Lung (tissue), 12 donors: ENCODE data around the gene OR56A5. TPM values are rescaled to one million over a fixed set of nuclear protein-coding genes. Genes with fewer than 3 reads are reported as not detected.
"Not testable (repeated sequence)": the region's sequence is repeated elsewhere in the genome, so short reads cannot be mapped to it uniquely, and the experiment has no call there.

Source experiments
- ATAC-seq: fragments of 200-7000 bp; cut with Tn5 transposase; one replicate; pipeline ENCODE4 v1.9.1; 2020; ENCODE audit warnings: moderate number of reproducible peaks; ENCODE audit not compliant: insufficient read depth, low FRiP score
- DNase-seq, 3 donors: peaks; one replicate each; pipeline ENCODE4 v3.0.0-alpha.2; 2013 to 2017
- H3K27ac ChIP-seq, 2 donors: one replicate each; pipeline ENCODE4 v1.5.1; 2013; ENCODE audit warnings: mild to moderate bottlenecking in 2 of 2, moderate library complexity in 2 of 2, control low read depth in 1 of 2, inconsistent platforms in 1 of 2, low read depth in 1 of 2, low read length in 1 of 2
- H3K27me3 ChIP-seq, 3 donors: one replicate each; pipeline ENCODE4 v1.5.1; 2013; ENCODE audit warnings: low read length in 2 of 3; ENCODE audit not compliant: control insufficient read depth in 3 of 3, insufficient read depth in 3 of 3
- H3K36me3 ChIP-seq, 4 donors: one replicate each; pipeline ENCODE4 v1.5.1; 2013; ENCODE audit warnings: low read length in 4 of 4, mild to moderate bottlenecking in 1 of 4, moderate library complexity in 1 of 4; ENCODE audit not compliant: control insufficient read depth in 4 of 4, insufficient read depth in 4 of 4
- H3K4me1 ChIP-seq, 5 donors: one replicate each; pipeline ENCODE4 v1.5.1; 2013; ENCODE audit warnings: low read length in 5 of 5, mild to moderate bottlenecking in 2 of 5, moderate library complexity in 1 of 5; ENCODE audit not compliant: control insufficient read depth in 5 of 5, insufficient read depth in 5 of 5
- H3K4me3 ChIP-seq: one replicate; pipeline ENCODE4 v1.5.1; 2013; ENCODE audit warnings: mild to moderate bottlenecking, control low read depth, moderate library complexity
- H3K9ac ChIP-seq, 2 donors: one replicate each; pipeline ENCODE4 v1.5.1; 2013; ENCODE audit warnings: low read length in 2 of 2, control low read depth in 1 of 2; ENCODE audit not compliant: insufficient read depth in 1 of 2
- H3K9me3 ChIP-seq, 4 donors: one replicate each; pipeline ENCODE4 v1.5.1; 2013; ENCODE audit warnings: low read length in 3 of 4, mild to moderate bottlenecking in 1 of 4, moderate library complexity in 1 of 4; ENCODE audit not compliant: control insufficient read depth in 4 of 4, insufficient read depth in 3 of 4
- WGBS, 2 donors: extraction: QIAGEN DNeasy Blood & Tissue Kit; methylation state at CpG; one replicate each; pipeline ENCODE4 v1.1.7; 2013; 5-methylcytosine and 5-hydroxymethylcytosine counted together
- polyA plus RNA-seq, 2 donors: library from polyadenylated mRNA; stranded (reverse); fragments of 200-250 nt; gene quantifications; one replicate each; pipeline ENCODE4 v1.2.1, GENCODE V29; 2013
- total RNA-seq, 2 donors: library from RNA; depleted of rRNA in 1 of 2; stranded (reverse); fragments of >200 nt in 1 of 2; gene quantifications; one replicate each; pipeline ENCODE4 v1.2.1, GENCODE V29; 2014 to 2021
- TF ChIP-seq, protein P1 (sequence below): IDR thresholded peaks from 2 replicates; pipeline ENCODE4 v1.5.1; 2012; ENCODE audit warnings: mild to moderate bottlenecking; ENCODE audit errors: control extremely low read depth, extremely low read depth
- donor health status: control.
- donor health status: control.
- donor health status: Bipolar disorder and iron deficiency.
- donor health status: healthy.
- donor health status: DM: yes; HTN: yes; CAD: no.

Gene OR56A5
- total and polyA plus RNA-seq, 4 donors, result not detected

DNA sequence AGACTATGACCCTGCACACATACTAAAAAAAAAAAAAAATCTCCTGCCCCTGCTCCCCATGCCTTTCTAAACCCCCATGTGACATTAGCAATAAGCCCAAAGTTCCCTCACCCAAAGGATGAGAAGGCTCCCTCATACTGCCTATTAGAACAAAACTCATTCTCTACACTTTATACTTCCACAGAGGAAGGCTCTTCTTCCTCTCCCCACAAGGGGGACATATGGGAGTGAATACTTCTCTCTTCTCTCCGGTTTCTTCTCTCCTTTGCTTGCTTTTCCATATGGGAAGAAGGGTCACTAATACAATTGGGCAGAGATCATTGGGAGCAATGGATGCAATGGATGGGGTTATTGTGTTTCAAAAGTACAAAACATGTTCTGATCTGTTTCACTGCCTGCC is 15.1 kb upstream of the OR56A5 start:
- H3K4me1 ChIP-seq, result no peaks in the 10 kb centered on the region
- TF ChIP-seq, protein P1, sequence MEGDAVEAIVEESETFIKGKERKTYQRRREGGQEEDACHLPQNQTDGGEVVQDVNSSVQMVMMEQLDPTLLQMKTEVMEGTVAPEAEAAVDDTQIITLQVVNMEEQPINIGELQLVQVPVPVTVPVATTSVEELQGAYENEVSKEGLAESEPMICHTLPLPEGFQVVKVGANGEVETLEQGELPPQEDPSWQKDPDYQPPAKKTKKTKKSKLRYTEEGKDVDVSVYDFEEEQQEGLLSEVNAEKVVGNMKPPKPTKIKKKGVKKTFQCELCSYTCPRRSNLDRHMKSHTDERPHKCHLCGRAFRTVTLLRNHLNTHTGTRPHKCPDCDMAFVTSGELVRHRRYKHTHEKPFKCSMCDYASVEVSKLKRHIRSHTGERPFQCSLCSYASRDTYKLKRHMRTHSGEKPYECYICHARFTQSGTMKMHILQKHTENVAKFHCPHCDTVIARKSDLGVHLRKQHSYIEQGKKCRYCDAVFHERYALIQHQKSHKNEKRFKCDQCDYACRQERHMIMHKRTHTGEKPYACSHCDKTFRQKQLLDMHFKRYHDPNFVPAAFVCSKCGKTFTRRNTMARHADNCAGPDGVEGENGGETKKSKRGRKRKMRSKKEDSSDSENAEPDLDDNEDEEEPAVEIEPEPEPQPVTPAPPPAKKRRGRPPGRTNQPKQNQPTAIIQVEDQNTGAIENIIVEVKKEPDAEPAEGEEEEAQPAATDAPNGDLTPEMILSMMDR, result no peak
- H3K27ac ChIP-seq, result no peak overlapping the region
- H3K9me3 ChIP-seq, result peaks cover 0 to 8% (median 4%) of the 10 kb centered on the region in 4 donors
- no peak for DNase-seq
- ATAC-seq, result no peak
- H3K4me3 ChIP-seq, result no peak overlapping the region
- H3K36me3 ChIP-seq, result no peaks in the 10 kb centered on the region
- no peaks in the 10 kb centered on the region for H3K27me3 ChIP-seq
- no peak overlapping the region for H3K9ac ChIP-seq
- 50 to 74% methylated on average over 1 of the region's 1 CpG for WGBS, 2 donors

DNA sequence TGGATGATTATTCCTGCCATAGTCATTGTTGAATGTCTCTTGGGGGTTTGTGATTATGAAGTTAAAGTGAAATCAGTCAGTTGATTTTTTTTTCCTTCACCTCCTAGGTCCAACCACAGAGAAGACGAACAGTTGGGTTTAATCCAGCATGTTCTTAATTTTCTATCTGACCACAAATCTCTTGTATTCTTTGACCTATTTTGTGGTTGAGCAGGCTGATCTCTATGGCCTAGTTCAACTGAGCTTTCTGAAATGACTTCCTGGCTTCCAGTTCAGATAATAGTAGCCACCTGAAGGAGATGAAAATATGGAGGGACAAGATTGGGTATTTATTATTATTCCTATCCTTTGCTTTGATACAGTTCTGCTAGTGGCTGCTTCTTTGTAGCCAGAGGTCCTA is 5.2 kb upstream of the OR56A5 start:
- Histone ChIP-seq H3K27ac (no peak overlapping the region), H3K36me3 (no peaks in the 10 kb centered on the region), H3K9me3 (no peaks in the 10 kb centered on the region), H3K4me1 (no peaks in the 10 kb centered on the region), H3K9ac (no peak overlapping the region), H3K27me3 (no peaks in the 10 kb centered on the region), H3K4me3 (no peak overlapping the region)
- ATAC-seq (no peak), DNase-seq (no peak)
- WGBS, 2 donors, result 35 to 42% methylated on average over 1 of the region's 1 CpG
- TF ChIP-seq, protein P1, result no peak

DNA sequence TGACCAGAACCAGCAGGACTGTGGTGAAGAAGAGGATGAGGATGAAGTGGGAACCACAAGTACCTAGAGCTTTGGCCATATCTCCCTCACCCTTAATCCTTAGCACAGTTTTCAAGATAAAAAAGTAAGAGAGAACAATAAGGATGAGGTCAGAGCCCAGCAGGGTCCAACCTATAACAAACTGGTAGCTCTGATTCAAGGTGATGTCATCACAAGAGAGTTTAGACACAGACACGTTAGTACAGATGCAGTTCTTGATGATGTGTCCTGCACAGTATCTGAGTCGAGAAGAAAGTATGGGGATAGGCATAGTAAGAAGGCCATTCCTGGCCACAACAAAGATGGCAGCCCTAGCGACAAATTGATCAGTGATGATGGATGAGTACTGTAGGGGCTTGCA is 586 bp downstream of the OR56A5 start:
- DNase-seq, result no peak
- no peak for ATAC-seq
- 58 to 80% methylated on average over 3 of the region's 3 CpGs for WGBS, 2 donors
- TF ChIP-seq, protein P1, result no peak
- no peak overlapping the region for H3K9ac ChIP-seq
- no peaks in the 10 kb centered on the region for H3K27me3 ChIP-seq
- H3K4me1 ChIP-seq, result no peaks in the 10 kb centered on the region
- H3K36me3 ChIP-seq, result no peaks in the 10 kb centered on the region
- peaks cover 0 to 11% (median 5%) of the 10 kb centered on the region in 4 donors for H3K9me3 ChIP-seq
- H3K27ac ChIP-seq, result no peak overlapping the region
- H3K4me3 ChIP-seq, result no peak overlapping the region

DNA sequence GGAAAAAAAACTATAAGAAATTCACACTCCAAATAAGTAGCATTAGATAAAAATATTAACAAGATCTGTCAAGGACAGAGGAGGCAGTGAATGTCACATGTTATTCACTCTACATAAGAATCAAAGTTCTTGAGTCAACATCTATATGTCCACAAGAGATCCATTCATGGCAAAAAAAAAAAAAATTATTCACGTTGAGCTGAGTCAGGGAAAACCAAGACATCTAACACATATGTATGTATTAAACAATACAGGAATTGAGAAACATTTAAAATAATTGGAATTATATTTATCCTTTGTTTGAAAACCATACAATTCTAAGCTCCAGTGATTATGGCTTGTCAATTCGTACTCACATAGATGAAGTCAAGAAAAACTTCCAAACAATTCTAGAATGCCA is 1.3 kb downstream of the OR56A5 start:
- H3K9ac ChIP-seq, result no peak overlapping the region
- H3K4me3 ChIP-seq, result no peak overlapping the region
- no peak for DNase-seq
- 68 to 77% methylated on average over 2 of the region's 2 CpGs for WGBS, 2 donors
- no peak for ATAC-seq
- no peaks in the 10 kb centered on the region for H3K27me3 ChIP-seq
- no peak overlapping the region for H3K27ac ChIP-seq
- TF ChIP-seq, protein P1, result no peak
- H3K9me3 ChIP-seq, result peaks cover 0 to 11% (median 5%) of the 10 kb centered on the region in 4 donors
- H3K4me1 ChIP-seq, result no peaks in the 10 kb centered on the region
- no peaks in the 10 kb centered on the region for H3K36me3 ChIP-seq

DNA sequence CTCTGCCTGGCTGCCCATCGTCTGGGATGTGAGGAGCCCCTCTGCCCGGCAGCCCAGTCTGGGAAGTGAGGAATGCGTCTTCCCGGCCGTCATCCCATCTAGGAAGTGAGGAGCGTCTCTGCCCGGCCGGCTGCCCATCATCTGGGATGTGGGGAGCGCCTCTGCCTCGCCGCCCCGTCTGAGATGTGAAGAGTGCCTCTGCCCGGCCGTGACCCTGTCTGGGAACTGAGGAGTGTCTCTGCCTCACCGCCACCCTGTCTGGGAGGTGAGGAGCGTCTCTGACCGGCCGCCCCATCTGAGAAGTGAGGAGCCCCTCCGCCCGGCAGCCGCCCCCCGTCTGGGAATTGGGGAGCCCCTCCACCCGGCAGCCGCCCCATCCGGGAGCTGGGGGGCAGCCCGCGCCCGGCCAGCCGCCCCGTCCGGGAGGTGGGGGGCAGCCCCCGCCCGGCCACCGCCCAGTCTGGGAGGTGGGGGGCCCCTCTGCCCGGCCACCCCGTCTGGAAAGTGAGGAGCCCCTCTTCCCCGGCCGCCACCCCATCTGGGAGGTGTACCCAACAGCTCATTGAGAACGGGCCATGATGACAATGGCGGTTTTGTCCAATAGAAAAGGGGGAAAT is 7.5 kb downstream of the OR56A5 start:
- H3K4me1 ChIP-seq, H3K27ac ChIP-seq, ATAC-seq, DNase-seq, H3K36me3 ChIP-seq, H3K27me3 ChIP-seq, H3K4me3 ChIP-seq, H3K9ac ChIP-seq: not testable (repeated sequence)
- peaks cover 0 to 11% (median 6%) of the 10 kb centered on the region in 4 donors for H3K9me3 ChIP-seq
- 94 to 95% methylated on average over 31 to 40 of the region's 40 CpGs for WGBS, 2 donors
